ENCODE measurements around the gene TMEM19.

DNA sequence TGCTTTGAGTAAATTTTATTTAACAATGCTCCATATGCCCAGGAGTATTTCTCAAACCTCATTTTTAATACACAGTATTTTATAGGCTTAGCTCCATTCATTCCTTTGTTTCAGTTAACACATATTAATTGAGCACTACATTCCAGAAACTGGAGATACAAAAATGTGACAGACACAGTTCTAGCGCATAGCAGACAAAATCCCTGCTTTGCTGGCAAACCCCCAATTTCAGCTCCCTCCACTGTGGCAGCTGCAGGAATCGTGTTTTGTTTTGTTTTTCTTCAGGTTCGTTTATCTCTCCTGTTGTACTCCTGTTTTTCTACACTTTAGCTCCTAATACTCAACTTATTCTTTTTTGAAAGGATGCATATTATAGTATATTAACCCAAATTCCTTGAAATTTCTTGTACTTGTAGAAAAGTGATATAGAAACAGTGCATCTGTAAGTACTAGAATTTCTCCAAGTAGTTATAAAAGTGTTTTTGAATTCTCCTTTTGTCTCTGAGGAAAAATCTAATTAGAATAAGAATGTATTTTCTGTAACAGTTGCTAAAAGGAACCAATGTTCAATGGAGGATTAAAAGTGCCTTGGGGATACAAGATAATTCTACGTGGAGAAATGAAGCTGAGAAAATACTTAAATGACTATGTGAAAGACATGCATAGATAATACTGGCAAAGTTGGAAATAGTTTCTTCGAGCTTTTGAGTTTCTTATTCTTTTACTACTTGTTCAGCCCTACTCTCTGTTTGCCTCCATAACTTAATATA lies 62.4 kb downstream of the TMEM19 start:
- TF ChIP-seq POLR2AphosphoS5 (IDR thresholded peaks at IDR 0.05; ENCODE audit: low read depth, low read length) = no peak
- no peak for TF ChIP-seq POLR2A (IDR thresholded peaks at IDR 0.05; ENCODE audit: low read depth, low read length)
